ENCODE results near the gene GALNT1.

DNA sequence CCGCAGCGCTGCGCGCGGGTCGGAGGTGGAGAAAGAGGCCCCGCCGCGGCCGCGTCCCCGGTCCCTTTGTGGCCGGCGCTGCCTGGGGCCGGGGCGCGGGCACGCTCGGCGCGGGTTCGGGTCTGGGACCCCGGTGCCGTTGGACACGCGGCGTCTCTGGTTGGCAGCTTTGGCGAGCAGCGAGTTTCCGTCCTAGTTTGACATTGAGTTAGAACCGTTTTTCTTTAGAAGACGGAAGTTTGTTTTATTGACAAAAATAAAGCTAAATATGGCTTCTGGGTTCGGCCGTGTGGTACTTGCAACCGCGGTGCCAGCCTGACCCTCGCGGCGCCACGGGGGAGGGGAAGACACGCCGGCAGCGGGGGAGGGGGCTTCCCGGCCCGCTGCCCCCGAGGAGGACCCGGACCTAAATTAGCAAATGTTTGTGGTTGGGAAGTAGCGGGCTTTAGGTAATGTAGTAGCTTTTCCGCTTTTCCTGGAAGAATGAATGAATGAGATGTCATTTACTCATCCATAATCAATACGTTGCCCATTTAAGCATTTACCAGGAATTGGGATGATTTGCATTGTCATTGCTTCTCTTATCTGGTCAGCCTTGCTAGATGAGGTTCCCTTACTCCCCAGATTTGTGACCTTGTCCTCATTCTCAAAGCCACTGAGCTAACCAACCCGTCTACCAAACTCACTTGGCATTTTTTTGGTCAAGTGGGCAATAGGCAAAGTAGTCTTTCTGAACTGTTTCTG is 530 bp downstream of the GALNT1 start:
- TF ChIP-seq, protein P1, sequence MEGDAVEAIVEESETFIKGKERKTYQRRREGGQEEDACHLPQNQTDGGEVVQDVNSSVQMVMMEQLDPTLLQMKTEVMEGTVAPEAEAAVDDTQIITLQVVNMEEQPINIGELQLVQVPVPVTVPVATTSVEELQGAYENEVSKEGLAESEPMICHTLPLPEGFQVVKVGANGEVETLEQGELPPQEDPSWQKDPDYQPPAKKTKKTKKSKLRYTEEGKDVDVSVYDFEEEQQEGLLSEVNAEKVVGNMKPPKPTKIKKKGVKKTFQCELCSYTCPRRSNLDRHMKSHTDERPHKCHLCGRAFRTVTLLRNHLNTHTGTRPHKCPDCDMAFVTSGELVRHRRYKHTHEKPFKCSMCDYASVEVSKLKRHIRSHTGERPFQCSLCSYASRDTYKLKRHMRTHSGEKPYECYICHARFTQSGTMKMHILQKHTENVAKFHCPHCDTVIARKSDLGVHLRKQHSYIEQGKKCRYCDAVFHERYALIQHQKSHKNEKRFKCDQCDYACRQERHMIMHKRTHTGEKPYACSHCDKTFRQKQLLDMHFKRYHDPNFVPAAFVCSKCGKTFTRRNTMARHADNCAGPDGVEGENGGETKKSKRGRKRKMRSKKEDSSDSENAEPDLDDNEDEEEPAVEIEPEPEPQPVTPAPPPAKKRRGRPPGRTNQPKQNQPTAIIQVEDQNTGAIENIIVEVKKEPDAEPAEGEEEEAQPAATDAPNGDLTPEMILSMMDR (IDR thresholded peaks at IDR 0.05) = no peak
- TF ChIP-seq POLR2AphosphoS5 (IDR thresholded peaks at IDR 0.05) = no peak
- TF ChIP-seq POLR2A (IDR thresholded peaks at IDR 0.05) = no peak
- no peak for TF ChIP-seq EP300 (IDR thresholded peaks at IDR 0.05)
